ENCODE measurements around the gene ANKRD17.

ANKRD17 gene

DNA sequence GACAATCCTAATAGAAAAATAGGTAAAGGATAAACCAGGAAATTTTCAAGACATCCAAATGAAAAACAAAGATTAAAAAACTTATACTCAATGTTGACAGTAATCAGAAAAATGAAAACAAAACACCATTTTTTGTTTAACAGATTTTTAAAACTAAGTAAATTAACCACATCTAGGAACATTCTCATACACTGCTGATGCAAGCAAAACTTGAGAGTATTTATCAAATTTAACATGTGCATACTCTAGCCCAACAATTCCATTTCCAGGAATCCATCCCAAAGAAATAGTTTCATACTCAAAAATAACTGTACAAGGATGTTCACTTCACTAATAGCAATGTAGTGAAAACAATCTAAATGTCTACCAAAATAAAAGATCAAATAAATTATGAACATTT, 11.5 kb downstream of the ANKRD17 start:
- H3K4me3 ChIP-seq (ENCODE audit: low read depth, low read length): no peak overlapping the region

DNA sequence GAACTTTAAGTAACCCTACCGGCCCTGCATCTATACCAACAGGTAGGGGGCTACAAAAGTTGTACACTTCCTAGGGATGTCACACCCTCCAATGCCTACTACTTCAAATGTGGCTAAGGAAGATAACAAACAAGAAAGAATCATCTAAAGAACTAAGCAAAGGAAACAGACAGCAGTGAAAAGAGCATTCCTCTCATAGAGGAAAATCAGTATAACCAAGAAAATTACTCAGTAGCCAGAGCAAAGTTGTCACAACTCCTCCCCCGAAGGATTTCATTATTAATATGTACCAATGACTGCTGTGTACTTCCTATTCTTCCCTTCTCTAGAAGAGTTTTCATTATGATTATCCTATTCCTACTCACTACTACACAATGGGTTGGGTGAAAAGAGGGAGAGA, 12.6 kb downstream of the ANKRD17 start:
- TF ChIP-seq, protein P1, sequence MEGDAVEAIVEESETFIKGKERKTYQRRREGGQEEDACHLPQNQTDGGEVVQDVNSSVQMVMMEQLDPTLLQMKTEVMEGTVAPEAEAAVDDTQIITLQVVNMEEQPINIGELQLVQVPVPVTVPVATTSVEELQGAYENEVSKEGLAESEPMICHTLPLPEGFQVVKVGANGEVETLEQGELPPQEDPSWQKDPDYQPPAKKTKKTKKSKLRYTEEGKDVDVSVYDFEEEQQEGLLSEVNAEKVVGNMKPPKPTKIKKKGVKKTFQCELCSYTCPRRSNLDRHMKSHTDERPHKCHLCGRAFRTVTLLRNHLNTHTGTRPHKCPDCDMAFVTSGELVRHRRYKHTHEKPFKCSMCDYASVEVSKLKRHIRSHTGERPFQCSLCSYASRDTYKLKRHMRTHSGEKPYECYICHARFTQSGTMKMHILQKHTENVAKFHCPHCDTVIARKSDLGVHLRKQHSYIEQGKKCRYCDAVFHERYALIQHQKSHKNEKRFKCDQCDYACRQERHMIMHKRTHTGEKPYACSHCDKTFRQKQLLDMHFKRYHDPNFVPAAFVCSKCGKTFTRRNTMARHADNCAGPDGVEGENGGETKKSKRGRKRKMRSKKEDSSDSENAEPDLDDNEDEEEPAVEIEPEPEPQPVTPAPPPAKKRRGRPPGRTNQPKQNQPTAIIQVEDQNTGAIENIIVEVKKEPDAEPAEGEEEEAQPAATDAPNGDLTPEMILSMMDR (IDR thresholded peaks at IDR 0.05; ENCODE audit: control insufficient read depth, extremely low read depth, insufficient read depth): no peak
- H3K4me3 ChIP-seq (ENCODE audit: low read depth, low read length): no peak overlapping the region
- DNase-seq (ENCODE audit: low read depth): no peak

More for the DNA sequence above, 11.5 kb downstream of the ANKRD17 start:
- no peak for DNase-seq (ENCODE audit: low read depth)
- TF ChIP-seq, protein P1 (IDR thresholded peaks at IDR 0.05; ENCODE audit: control insufficient read depth, extremely low read depth, insufficient read depth): no peak

DNA sequence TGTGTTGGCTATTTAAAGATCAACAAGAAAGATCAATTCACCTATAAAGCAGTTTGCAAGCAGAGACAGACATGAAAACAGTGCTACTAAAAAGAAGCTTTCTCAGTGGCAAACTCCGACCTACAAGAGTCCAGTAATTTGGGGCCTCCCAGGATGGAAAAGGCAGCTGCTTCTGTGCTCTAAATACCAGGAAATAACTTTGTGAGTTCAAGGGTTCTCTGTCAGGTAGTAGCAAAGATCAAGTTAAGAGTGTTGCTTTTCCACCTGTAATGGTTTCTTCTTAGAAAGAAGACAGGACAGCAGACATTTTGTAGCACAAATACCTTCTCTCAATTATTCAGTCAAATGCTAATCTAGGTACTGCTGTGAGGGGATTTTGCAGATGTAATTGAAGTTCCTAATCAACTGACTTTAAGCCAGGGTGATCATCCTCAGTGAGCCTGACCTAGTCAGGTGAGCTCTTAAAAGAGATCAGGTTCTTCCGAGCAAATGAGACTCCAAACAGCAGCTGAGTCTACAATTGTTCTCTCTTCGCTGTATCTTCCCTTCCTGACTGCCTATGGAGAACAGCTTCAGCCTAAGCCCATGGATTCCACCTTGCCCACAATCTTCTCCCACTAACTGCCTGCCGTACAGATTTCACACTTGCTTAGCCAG, 13.5 kb downstream of the ANKRD17 start:
- no peak overlapping the region for H3K4me3 ChIP-seq (ENCODE audit: low read depth, low read length)
- DNase-seq (ENCODE audit: low read depth): no peak
- TF ChIP-seq, protein P1 (IDR thresholded peaks at IDR 0.05; ENCODE audit: control insufficient read depth, extremely low read depth, insufficient read depth): no peak

DNA sequence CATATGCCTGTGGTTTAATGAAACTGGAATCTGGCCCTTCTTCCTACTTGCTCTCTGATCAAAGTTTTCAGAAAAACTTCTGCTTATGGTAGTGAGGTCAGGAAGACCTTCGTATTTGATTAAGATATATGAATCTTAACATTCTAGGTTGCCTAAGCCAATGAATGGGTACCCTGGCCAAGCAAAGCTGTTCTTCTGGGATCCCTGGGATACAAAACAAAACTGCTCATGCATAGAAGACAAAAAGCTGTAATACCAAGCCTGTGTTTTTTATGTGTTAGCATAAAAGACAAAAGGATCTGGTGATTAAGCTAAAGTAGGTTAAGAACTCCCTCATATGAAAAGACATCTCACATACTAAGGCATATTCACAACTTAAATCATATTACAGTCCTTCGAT, 21.6 kb downstream of the ANKRD17 start:
- H3K4me3 ChIP-seq (ENCODE audit: low read depth, low read length): no peak overlapping the region
- no peak for DNase-seq (ENCODE audit: low read depth)
- TF ChIP-seq, protein P1 (IDR thresholded peaks at IDR 0.05; ENCODE audit: control insufficient read depth, extremely low read depth, insufficient read depth): no peak

DNA sequence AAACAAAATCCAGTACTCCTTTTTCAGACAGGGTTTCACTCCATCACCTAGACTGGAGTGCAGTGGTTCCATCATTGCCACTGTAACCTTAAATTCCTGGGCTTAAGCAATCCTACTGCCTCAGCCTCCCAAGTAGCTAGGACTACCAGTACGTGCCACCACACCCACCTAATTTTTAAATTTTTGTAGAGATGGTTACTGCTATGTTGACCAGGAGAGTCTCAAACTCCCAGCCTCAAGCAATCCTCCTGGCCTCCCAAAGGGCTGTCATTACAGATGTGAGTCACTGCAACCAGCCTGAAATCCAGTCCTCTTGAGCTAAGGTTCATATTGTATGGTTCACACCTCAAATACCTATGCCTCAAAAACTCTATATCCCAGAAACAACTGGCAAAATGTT, 22.4 kb downstream of the ANKRD17 start:
- no peak for DNase-seq (ENCODE audit: low read depth)
- TF ChIP-seq, protein P1 (IDR thresholded peaks at IDR 0.05; ENCODE audit: control insufficient read depth, extremely low read depth, insufficient read depth): no peak
- H3K4me3 ChIP-seq (ENCODE audit: low read depth, low read length): no peak overlapping the region

DNA sequence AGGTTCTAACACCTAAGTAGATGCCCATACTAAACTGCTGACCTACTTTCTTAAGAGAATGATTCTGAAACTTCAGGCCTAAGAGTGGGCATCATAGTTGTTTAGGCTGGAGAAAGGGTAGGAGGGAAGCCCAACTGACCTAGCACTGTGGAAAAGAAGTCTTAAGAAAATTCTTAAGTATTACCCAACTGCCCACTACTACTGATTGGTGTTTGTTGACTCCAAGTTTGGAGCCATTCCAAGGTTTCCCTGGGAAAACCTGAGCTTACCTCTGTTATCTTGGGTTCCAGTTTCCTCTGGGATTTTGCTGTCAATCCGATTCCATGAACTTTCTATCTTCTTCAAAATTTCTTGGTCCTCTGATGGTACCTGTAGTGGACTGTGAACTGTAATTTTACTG, 23.9 kb downstream of the ANKRD17 start:
- TF ChIP-seq, protein P1 (IDR thresholded peaks at IDR 0.05; ENCODE audit: control insufficient read depth, extremely low read depth, insufficient read depth): no peak
- no peak for DNase-seq (ENCODE audit: low read depth)
- H3K4me3 ChIP-seq (ENCODE audit: low read depth, low read length): no peak overlapping the region

Data from LNCaP clone FGC (cell line).